LHCN-M2 (cell line): ENCODE results near the gene NOM1. TPM values are rescaled to one million over a fixed set of nuclear protein-coding genes. Genes with fewer than 3 reads are reported as not detected.
A peak's percentile ranks its signal among the peaks of the same experiment; 100 is the strongest.
"Not testable (repeated sequence)": the region's sequence is repeated elsewhere in the genome, so short reads cannot be mapped to it uniquely, and the experiment has no call there.

Experiments
- DNase-seq: peaks from one replicate; pipeline ENCODE4 v3.0.0-alpha.2; 2012; ENCODE audit warnings: low read depth
- polyA plus RNA-seq: library from polyadenylated mRNA; unstranded; fragments of >200 nt; gene quantifications from one replicate; pipeline ENCODE4 v1.2.1, GENCODE V29; 2012; ENCODE audit warnings: missing spikeins
- total RNA-seq: library from RNA; depleted of rRNA; stranded (reverse); fragments of >200 nt; gene quantifications from 2 replicates; pipeline ENCODE4 v1.2.3, GENCODE V29; 2014; rRNA removed

NOM1 gene, protein sequence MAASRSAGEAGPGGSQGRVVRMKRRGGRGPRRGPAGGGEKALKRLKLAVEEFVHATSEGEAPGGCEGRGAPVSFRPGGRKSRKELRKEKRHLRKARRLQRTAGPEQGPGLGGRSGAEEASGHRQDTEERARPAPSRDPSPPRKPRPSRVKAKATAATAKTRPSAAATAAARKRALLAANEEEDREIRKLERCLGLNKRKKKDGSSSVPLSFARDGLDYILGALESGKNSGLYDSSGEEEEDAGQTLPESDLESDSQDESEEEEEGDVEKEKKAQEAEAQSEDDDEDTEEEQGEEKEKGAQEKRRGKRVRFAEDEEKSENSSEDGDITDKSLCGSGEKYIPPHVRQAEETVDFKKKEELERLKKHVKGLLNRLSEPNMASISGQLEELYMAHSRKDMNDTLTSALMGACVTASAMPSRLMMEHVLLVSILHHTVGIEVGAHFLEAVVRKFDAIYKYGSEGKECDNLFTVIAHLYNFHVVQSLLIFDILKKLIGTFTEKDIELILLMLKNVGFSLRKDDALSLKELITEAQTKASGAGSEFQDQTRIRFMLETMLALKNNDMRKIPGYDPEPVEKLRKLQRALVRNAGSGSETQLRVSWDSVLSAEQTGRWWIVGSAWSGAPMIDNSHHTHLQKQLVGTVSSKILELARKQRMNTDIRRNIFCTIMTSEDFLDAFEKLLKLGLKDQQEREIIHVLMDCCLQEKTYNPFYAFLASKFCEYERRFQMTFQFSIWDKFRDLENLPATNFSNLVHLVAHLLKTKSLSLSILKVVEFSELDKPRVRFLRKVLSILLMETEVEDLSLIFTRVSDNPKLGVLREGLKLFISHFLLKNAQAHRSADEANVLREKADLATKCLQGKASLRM
- total RNA-seq = 13.7 and 17.4 TPM in 2 replicates
- polyA plus RNA-seq = 9.8 TPM

DNA sequence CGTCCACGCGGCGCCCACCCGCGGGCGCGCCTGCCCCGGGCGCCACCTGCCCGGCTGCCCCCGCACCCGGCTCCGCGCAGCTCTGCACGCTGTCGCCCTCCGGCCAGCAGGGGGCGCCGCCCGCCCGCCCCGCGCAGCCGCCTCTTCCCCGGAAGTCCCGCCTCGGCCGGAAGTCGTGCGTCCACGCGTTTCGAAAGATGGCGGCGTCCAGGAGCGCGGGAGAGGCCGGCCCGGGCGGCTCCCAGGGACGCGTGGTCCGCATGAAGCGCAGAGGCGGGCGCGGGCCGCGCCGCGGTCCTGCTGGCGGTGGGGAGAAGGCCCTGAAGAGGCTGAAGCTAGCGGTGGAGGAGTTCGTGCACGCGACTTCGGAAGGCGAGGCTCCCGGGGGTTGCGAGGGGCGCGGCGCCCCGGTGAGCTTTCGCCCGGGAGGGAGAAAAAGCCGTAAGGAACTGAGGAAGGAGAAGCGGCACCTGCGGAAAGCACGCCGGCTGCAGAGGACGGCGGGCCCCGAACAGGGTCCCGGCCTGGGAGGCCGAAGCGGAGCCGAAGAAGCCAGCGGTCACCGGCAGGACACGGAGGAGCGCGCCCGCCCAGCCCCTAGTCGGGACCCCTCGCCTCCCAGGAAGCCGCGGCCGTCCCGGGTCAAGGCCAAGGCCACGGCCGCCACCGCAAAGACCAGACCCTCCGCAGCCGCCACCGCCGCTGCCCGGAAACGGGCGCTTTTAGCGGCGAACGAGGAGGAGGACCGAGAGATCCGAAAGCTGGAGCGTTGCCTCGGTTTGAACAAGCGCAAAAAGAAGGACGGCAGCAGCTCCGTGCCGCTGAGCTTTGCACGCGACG is at the start of gene NOM1:
NOM1 (plus strand) TSS at position 172 of the 840 bp plus-strand sequence; CDS start at position 198, 26 bp downstream.
- peak; percentile 84 for DNase-seq

DNA sequence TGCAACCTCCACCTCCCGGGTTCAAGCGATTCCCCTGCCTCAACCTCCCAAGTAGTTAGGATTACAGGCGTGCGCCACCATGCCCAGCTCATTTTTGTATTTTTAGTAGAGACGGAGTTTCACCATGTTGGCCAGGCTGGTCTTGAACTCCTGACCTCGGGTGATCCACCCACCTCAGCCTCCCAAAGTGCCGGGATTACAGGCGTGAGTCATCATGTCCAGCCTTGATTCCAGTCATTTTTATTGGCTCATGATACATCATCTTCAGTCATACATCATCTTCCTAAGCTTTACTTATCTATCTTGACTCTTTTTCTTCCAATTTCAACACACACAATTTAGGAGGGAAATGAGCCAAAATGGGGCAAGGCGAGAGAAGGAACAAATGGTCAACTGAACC is 49.4 kb upstream of the NOM1 start:
- DNase-seq = peak; percentile 50

DNA sequence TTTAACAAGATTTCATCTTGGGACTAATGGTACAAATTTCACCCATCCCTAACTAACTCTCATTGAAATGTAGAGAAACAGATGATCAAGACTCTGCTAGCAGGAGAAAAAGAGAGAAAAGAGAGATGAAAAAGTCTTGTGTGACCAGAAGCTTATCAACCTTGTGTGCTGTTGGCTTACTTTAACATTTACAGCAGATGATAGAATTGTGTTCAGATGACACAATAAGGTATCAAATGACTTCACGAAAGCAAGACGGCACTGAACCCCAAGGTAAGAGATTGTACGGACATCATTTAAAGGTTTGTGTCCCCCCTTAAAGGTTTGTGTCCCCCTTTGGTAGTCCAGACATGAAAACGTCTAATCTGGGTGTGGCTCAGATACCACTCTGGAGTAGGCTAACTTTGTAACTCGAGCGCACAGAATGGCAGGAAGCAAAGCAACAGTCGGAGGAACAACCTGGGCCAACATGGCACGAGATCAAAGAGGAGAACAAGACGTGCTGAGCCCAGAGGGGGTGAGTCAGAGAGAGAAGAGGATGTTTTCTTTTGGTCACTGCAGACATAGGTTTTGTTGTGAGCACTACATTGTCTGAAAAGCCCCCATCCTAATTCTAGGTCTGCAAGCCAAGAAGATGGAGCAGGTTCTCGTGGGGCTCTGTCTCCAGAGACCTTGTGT is 46.1 kb upstream of the NOM1 start:
- DNase-seq = peak; percentile 84

DNA sequence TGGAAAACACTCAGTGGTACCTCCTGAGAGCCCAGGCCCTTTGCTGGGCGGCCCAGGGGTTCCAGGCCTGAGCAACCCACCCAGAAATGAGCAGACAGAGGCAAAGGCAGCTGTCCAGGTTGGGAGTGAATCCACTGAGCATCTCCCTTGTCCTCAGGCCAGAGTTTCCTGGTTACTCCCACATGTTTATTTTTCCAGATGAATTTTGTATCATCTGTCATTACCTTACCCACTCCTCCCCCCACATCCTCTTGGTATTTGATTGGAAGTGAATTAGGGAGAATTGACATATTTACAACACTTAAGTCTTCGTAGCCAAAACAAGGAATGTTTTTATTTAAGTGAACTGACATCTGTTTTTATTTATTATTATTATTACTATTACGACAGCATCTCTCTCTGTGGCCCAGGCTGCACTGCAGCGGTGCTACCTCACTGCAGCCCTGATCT is 43.3 kb upstream of the NOM1 start:
- no peak for DNase-seq

DNA sequence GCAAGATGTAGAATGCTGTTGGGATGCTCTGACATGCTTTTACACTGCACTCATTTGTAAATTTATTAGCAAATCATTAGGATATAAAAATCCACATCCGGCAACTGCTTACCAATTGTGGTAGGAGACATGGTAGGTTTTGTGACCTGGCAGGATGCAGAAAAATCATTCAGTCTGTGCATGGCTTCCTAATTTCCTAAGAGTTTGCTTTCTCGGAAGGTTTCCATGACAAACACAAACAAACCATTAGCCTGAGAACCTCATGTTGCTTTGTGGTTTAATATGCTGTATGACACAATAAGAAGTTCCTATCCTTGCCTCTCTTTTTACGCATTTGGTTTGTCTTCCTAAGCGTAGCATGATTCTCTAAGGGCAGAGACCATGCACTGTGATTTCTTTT is 41.9 kb upstream of the NOM1 start:
- DNase-seq = peak; percentile 78

DNA sequence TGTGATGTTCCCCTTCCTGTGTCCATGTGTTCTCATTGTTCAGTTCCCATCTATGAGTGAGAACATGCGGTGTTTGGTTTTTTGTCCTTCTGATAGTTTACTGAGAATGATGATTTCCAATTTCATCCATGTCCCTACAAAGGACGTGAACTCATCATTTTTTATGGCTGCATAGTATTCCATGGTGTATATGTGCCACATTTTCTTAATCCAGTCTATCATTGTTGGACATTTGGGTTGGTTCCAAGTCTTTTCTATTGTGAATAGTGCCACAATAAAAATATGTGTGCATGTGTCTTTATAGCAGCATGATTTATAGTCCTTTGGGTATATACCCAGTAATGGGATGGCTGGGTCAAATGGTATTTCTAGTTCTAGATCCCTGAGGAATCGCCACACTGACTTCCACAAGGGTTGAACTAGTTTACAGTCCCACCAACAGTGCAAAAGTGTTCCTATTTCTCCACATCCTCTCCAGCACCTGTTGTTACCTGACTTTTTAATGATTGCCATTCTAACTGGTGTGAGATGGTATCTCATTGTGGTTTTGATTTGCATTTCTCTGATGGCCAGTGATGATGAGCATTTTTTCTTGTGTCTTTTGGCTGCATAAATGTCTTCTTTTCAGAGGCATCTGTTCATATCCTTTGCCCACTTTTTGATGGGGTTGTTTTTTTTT is 39.8 kb upstream of the NOM1 start:
- DNase-seq = not testable (repeated sequence)

DNA sequence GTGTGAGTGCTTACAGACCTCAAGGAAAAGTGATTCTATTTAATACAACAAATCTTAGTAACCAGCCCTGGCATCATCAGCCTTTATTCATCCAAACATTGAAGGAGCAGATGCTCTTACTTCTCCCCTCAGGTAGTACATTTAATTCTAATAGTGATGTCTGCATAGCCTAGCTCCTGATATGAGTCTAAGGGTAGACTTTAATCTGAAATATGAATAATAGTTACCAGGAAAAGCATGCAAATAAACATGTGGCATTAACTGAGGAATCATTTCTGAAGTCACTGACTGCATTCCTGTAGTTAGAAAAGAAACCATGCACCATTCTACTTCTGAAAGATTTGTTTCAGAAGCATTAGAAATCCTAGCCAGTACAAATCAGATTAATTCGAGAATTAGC is 30.9 kb upstream of the NOM1 start:
- DNase-seq = no peak

DNA sequence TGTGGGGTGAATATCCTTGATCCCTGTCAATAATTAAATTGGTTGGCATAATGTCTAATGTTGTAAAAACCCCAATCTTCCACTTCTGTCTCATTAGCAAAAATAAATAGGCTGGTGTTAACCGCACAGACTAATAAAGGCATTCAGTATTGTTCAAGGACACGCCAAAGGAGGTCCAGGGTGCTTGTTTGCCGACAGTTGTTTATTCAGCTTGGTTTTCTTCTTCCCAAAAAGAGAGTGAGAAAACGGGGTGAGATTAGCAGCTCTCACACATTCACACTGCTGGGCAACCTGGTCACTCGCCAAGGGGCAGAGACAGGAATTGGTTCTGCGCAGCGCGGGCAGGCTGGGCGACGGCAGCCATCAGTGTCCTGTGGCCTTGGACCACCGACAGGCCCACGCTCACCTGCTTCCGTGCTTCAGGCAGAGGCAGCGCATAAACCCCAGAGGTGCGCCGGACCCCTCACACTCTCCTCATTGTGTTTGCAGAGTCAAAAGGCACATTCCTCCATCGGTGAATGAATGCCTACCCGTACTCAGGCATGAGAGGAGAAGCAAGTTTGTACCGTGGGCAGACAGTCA is 30.3 kb upstream of the NOM1 start:
- DNase-seq = no peak

DNA sequence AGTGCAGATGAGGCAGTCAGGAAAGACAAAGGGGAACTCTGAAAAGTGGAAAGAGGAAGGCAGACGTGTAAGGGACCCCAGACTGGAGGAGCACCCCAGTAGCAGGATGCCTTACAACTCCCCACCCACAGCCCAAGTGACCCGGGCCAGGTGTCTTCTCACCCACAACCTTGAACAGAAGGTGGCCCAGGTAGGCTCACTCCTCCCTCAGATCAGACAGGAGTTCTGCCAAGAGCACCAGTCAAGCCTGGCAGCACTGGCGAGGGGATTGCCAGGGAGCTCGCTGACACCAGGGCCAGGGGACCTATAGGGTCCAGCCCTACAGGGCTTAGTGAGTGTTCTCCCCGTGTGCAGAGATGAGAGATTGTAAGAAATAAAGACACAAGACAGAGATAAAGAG is 29.4 kb upstream of the NOM1 start:
- no peak for DNase-seq

DNA sequence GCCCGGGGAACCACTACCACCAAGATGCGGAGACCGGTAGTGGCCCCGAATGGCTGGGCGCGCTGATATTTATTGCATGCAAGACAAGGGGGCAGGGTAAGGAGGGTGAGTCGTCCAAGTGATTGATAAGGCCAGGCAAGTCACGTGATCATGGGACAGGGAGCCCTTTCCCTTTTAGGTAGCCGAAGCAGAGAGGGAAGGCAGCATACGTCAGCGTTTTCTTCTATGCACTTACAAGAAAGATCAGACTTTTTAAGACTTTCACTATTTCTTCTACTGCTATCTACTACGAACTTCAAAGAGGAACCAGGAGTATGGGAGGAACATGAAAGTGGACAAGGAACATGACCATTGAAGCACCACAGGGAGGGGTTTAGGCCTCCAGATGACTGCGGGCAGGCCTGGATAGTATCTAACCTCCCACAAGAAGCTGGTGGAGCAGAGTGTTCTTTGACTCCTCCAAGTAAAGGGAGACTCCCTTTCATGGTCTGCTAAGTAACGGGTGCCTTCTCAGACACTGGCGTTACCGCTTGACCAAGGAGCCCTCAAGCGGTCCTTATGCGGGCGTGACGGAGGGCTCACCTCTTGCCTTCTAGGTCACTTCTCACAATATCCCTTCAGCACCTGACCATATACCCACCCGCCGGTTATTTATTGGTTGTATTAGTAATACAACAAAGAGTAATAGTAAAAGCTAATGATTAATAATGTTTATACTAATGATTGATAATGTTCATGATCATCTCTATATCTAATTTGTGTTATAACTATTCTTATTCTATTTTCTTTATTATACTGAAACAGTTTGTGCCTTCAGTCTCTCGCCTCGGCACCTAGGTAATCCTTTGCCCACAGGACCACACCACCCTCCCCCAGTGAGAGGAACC is 28.8 kb upstream of the NOM1 start:
- not testable (repeated sequence) for DNase-seq

DNA sequence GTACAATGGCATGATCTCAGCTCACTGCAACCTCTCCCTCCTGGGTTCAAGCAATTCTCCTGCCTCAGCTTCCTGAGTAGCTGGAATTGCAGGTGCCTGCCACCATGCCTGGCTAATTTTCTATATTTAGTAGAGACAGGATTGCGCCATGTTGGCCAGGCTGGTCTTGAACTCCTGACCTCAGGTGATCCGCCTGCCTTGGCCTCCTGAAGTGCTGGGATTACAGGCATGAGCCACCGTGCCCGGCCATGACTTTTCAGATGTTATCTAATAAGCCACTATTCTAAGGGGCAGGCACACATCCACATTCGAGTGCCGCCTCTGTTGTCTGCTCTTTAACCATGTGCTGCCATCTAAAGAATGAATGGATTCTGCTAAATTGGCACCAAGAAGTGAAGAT is 27.2 kb upstream of the NOM1 start:
- not testable (repeated sequence) for DNase-seq

DNA sequence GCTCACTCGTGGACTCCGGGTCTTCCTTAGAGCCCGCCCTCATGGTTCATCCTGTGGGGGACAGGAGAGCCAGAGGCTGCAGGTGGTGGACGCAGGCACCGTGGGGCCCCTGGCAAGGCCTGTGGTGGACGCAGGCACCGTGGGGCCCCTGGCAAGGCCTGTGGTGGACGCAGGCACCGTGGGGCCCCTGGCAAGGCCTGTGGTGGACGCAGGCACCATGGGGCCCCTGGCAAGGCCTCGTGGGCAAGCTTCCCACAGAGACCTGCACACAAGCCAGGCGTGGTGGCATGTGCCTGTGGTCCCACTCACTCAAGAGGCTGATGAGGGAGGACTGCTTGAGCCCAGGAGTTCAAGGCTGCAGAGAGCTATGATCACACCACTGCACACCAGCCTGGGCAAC is 23.7 kb upstream of the NOM1 start:
- DNase-seq = not testable (repeated sequence)

DNA sequence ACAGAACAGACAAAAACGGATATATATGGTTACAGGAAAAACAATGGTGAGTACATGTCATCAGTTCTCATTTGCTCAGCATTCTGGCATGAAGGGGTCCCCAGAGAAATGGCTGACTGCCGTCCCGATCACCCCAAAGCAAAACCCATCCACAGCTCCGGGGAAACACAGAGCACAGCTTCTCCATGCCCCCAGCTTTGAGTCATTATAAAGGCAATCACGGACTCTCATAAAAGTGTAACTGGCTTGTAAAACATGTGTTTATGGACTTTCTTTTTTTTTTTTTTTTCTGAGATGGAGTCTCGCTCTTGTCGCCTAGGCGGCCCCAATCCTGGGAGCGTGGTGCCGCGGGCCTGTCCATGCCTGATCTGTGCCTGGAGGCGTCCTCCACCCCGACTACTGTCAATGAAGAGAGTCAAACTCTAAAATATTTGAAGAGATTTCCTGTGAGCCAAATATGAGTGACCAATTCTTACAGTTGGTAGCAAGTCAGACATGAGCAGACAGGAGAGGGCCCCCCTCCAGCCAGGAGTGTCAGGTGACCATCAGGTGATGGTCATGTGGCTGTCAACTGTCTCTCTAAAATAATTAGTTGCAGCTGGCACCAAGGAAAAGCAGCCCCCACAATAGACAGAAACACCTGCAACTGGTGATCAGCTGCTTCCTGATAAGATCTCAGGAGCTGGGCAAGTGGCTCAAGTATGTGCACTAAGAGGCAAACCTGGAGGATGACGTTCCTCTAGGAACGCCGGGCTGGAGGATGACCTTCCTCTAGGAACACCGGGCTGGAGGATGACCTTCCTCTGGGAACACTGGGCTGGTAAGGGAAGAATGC is 21.7 kb upstream of the NOM1 start:
- DNase-seq = peak; percentile 34

DNA sequence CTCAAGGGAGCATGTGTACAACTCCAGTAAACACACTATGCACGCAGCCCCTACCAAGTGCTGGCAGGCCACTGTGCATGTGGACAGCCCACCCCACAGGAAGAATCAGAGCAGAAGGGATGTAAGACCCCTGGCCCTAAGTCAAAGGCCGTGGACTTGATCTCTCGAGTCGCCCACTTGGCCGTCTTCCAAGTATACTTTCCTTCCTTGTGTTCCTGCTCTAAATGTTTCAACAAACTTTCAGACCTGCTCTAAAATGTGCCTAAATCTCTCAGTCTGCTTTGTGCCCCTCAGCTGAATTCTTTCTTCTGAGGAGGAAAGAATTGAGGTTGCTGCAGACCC is 21.1 kb upstream of the NOM1 start:
- DNase-seq = no peak

DNA sequence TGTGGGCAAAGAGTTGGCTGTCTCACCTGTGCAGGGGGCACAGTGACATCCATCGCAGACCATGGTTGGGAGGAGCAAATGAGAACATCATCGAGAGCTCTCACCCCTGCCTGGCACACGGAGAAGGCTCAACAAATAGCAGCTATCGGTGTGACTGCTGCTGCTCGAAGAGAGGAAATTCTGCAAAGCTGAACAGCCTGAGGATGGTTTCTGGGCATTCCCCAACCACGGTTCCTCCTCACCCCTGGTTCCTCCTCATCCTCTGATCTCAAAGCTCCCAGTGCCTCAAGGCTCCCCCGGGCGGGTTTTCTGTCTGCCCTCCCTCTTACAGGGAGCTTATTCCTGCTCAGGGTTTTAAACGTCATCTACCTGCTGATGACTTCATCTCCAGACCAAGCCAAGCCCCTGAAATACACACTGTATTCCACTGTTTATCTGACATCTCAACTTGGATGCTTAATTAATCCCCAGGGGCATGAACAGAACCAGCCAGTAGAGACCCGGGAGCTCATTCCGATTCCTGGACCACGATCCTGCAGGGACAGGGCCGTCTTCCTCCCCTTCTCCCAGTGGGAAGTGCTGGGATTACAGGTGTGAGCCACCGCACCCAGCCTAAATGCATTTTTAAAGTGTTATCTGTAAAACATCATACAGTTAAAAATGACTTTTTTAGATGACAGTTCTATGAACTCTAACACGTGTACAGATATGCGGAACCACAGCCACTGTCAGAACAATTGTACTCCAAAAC is 19.5 kb upstream of the NOM1 start:
- no peak for DNase-seq

DNA sequence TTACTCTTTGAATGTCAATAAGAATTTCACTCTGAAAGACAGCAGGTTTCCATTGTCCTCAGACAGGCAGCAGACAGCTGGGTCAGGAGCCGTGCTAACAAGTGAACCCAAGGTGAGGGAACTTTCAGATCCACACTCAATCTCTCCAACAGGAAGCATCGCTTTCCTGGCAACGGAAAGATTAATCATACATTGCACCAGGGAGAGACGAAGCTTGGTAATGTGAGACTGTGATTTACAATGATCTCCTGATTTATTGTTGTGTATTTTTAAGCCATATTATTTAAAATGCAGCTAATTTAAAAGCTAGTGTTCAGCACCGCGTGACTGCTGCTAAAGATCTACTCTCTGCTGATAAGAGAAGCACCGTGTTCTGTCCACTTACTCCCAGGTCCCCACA is 17.5 kb upstream of the NOM1 start:
- peak; percentile 49 for DNase-seq

DNA sequence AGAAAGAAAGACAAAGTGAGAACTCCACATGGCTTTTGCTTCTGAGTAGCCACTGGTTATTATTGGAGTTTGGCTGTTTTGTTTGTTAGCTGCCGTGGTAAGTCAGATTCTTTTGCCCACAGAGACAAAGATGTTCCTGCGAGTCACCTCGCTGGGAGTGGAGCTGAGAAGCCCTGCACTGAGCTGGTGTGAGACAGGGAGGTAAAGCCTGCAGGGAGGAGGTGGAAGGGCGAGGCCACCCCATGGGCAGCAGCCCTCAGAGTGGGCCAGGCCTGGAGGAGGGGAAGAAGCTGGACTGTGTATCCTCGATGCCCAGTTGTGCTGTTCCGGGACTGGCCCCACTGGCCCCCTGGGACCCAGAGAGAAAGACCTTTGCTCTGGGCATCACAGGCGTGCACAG is 14.3 kb upstream of the NOM1 start:
- peak; percentile 45 for DNase-seq
